UCSD-AML1 (cell line): Measurements from ENCODE around the gene SULT2A1.
"Not testable (repeated sequence)": the region's sequence is repeated elsewhere in the genome, so short reads cannot be mapped to it uniquely, and the experiment has no call there.

Source experiments
- DNase-seq: peaks from one replicate; lab custom pipeline; 2025; ENCODE audit not compliant: unreplicated experiment; lab: John Stamatoyannopoulos, UW

SULT2A1 gene

GRCh38 chr19:47860602-47861297, 25.4 kb downstream of the SULT2A1 start:
- DNase-seq: no peak

GRCh38 chr19:47859838-47860237, 26.3 kb downstream of the SULT2A1 start:
- DNase-seq: not testable (repeated sequence)

GRCh38 chr19:47858646-47859285, 27.3 kb downstream of the SULT2A1 start, which contains the start of gene TPRX2:
TSS of gene TPRX2 (plus strand) at chr19:47859235. CDS start at chr19:47859247, 12 bp downstream.
- not testable (repeated sequence) for DNase-seq

GRCh38 chr19:47858231-47858630, 27.9 kb downstream of the SULT2A1 start:
- not testable (repeated sequence) for DNase-seq

- no peak for DNase-seq
Observed at GRCh38 chr19:47854459-47854858, 31.7 kb downstream of the SULT2A1 start.

- no peak for DNase-seq
Observed at GRCh38 chr19:47853003-47853402, 33.1 kb downstream of the SULT2A1 start.

GRCh38 chr19:47848823-47849473, 37.2 kb downstream of the SULT2A1 start:
- DNase-seq: no peak

GRCh38 chr19:47848425-47848822, 37.7 kb downstream of the SULT2A1 start:
- DNase-seq: no peak

- DNase-seq: no peak
Observed at GRCh38 chr19:47842941-47843340, 43.2 kb downstream of the SULT2A1 start.

GRCh38 chr19:47839913-47840312, 46.2 kb downstream of the SULT2A1 start:
- no peak for DNase-seq

- no peak for DNase-seq
Observed at GRCh38 chr19:47839411-47839810, 46.7 kb downstream of the SULT2A1 start.

GRCh38 chr19:47836038-47836437, 50.1 kb downstream of the SULT2A1 start:
- DNase-seq: no peak

GRCh38 chr19:47832723-47833122, 53.4 kb downstream of the SULT2A1 start:
- DNase-seq: no peak

GRCh38 chr19:47826800-47827199, 59.3 kb downstream of the SULT2A1 start:
- DNase-seq: no peak

- DNase-seq: no peak
Observed at GRCh38 chr19:47824396-47824795, 61.7 kb downstream of the SULT2A1 start.

GRCh38 chr19:47821460-47822020, 64.6 kb downstream of the SULT2A1 start, which contains the start of gene CRX:
TSS of gene CRX (plus strand) at chr19:47821937. CDS start at chr19:47834444, 12,507 bp downstream.
- DNase-seq: no peak
